IMR-90 (cell line): ENCODE results near the gene DKK3. TPM values are rescaled to one million over a fixed set of nuclear protein-coding genes. Genes with fewer than 3 reads are reported as not detected.
A peak's percentile ranks its signal among the peaks of the same experiment; 100 is the strongest.

Source experiments
- ATAC-seq: fragments of 200-7000 bp; cut with Tn5 transposase; 2 replicates; pipeline ENCODE4 v1.9.1; 2020; ENCODE audit warnings: low read depth, mild to moderate bottlenecking, moderate library complexity
- BruUV-seq: library from RNA; stranded (reverse); fragments of 400-500 nt; replicated peaks from 2 replicates; lab custom pipeline; 2021; lab: Mats Ljungman, UMichigan
- CTCF ChIA-PET: fragments of 300-600 bp; formaldehyde crosslinking; extraction: SDS; loops from one replicate; lab custom pipeline; 2021; ENCODE audit warnings: antibody characterized with exemption; lab: Yijun Ruan, JAX
- POLR2A ChIA-PET: fragments of 300-600 bp; sonication (Branson Sonifier 250); formaldehyde crosslinking; loops from one replicate; lab custom pipeline; 2022; ENCODE audit warnings: antibody characterized with exemption; ENCODE audit not compliant: unreplicated experiment; lab: Charles Lee
- DNase-seq: peaks from one replicate; pipeline ENCODE4 v3.0.0; 2013
- H2AFZ ChIP-seq: replicated peaks from 2 replicates; pipeline ENCODE3; 2013; ENCODE audit warnings: low read length, mild to moderate bottlenecking; ENCODE audit not compliant: poor library complexity
- H2AK5ac ChIP-seq: 2 replicates; pipeline ENCODE4 v1.6.1; 2013; ENCODE audit warnings: low read depth, low read length, inconsistent platforms
- H2AK9ac ChIP-seq: replicated peaks from 2 replicates; pipeline ENCODE3; 2013; ENCODE audit warnings: mild to moderate bottlenecking, low read depth, low read length, moderate library complexity; ENCODE audit not compliant: poor library complexity
- H2BK120ac ChIP-seq: 2 replicates; pipeline ENCODE4 v1.6.1; 2013; ENCODE audit warnings: low read depth, low read length, inconsistent platforms
- H2BK15ac ChIP-seq: 3 replicates; pipeline ENCODE4 v1.6.1; 2013; ENCODE audit warnings: low read depth, low read length, inconsistent platforms
- H2BK20ac ChIP-seq: 2 replicates; pipeline ENCODE4 v1.6.1; 2013; ENCODE audit warnings: low read depth, mild to moderate bottlenecking, inconsistent platforms, low read length, moderate library complexity
- H2BK5ac ChIP-seq: 2 replicates; pipeline ENCODE4 v1.6.1; 2013; ENCODE audit warnings: mild to moderate bottlenecking, low read depth, low read length, inconsistent platforms; ENCODE audit not compliant: poor library complexity, severe bottlenecking
- H3K14ac ChIP-seq: replicated peaks from 2 replicates; pipeline ENCODE4 v1.6.1; 2013; ENCODE audit warnings: low read depth, low read length, inconsistent platforms
- H3K18ac ChIP-seq: 2 replicates; pipeline ENCODE4 v1.6.1; 2013; ENCODE audit warnings: low read depth, low read length, control low read depth
- H3K23ac ChIP-seq: 2 replicates; pipeline ENCODE4 v1.6.1; 2013; ENCODE audit warnings: low read depth, low read length, inconsistent platforms
- H3K27ac ChIP-seq: 2 replicates; pipeline ENCODE4 v1.5.1; 2013; ENCODE audit warnings: mild to moderate bottlenecking, control low read depth, low read length; ENCODE audit not compliant: insufficient read depth
- H3K27me3 ChIP-seq: 2 replicates; pipeline ENCODE4 v1.6.1; 2013; ENCODE audit warnings: low read length; ENCODE audit not compliant: control insufficient read depth, insufficient read depth
- H3K36me3 ChIP-seq: 2 replicates; pipeline ENCODE4 v1.6.1; 2013; ENCODE audit warnings: low read length, mixed read lengths; ENCODE audit not compliant: control insufficient read depth, insufficient read depth
- H3K4ac ChIP-seq: 2 replicates; pipeline ENCODE4 v1.6.1; 2013; ENCODE audit warnings: low read depth, low read length, inconsistent platforms
- H3K4me1 ChIP-seq: 2 replicates; pipeline ENCODE4 v1.6.1; 2013; ENCODE audit warnings: low read length, mixed read lengths; ENCODE audit not compliant: control insufficient read depth, insufficient read depth
- H3K4me2 ChIP-seq: 2 replicates; pipeline ENCODE4 v1.6.1; 2013; ENCODE audit warnings: low read depth, mild to moderate bottlenecking, control low read depth, low read length, moderate library complexity
- H3K4me3 ChIP-seq: 2 replicates; pipeline ENCODE4 v1.5.1; 2013; ENCODE audit warnings: low read depth, mild to moderate bottlenecking, control low read depth, low read length, moderate library complexity; ENCODE audit not compliant: insufficient read depth
- H3K56ac ChIP-seq: 2 replicates; pipeline ENCODE4 v1.6.1; 2013; ENCODE audit warnings: low read length, inconsistent platforms; ENCODE audit not compliant: insufficient read depth; ENCODE audit errors: extremely low read depth
- H3K79me1 ChIP-seq, 2 experiments: 2 replicates each; pipeline ENCODE4 v1.6.1; 2013; ENCODE audit warnings: low read length in 2 of 2, inconsistent platforms in 1 of 2, low read depth in 1 of 2
- H3K9ac ChIP-seq: 2 replicates; pipeline ENCODE4 v1.6.1; 2013; ENCODE audit warnings: low read depth, low read length, control low read depth
- H3K9me1 ChIP-seq: 2 replicates; pipeline ENCODE4 v1.6.1; 2013; ENCODE audit warnings: low read length, inconsistent platforms; ENCODE audit not compliant: insufficient read depth
- H3K9me3 ChIP-seq: 2 replicates; pipeline ENCODE4 v1.6.1; 2013; ENCODE audit warnings: low read length; ENCODE audit not compliant: control insufficient read depth, insufficient read depth
- H4K20me1 ChIP-seq: 2 replicates; pipeline ENCODE4 v1.6.1; 2013; ENCODE audit warnings: low read length, inconsistent platforms; ENCODE audit not compliant: insufficient read depth
- H4K5ac ChIP-seq: 2 replicates; pipeline ENCODE4 v1.6.1; 2013; ENCODE audit warnings: mild to moderate bottlenecking, low read depth, low read length, control low read depth
- H4K8ac ChIP-seq, 2 experiments: 2 replicates each; pipeline ENCODE4 v1.6.1; 2013; ENCODE audit warnings: low read depth in 2 of 2, low read length in 2 of 2, control low read depth in 1 of 2, inconsistent platforms in 1 of 2
- H4K91ac ChIP-seq: 2 replicates; pipeline ENCODE4 v1.6.1; 2013; ENCODE audit warnings: low read depth, low read length, inconsistent platforms; ENCODE audit not compliant: insufficient read depth
- BHLHE40 ChIP-seq: fragments of 150-350 bp; IDR thresholded peaks from 2 replicates; pipeline ENCODE4 v1.6.1; 2016; ENCODE audit warnings: mild to moderate bottlenecking, low read depth, low read length
- MXI1 ChIP-seq: IDR thresholded peaks from 2 replicates; pipeline ENCODE4 v1.6.1; 2012; ENCODE audit warnings: low read depth, mild to moderate bottlenecking, low read length, moderate library complexity, borderline replicate concordance
- RCOR1 ChIP-seq: IDR thresholded peaks from 2 replicates; pipeline ENCODE4 v1.6.1; 2012; ENCODE audit warnings: mild to moderate bottlenecking, low read length, improper control_type of control experiment; ENCODE audit not compliant: insufficient replicate concordance
- WGBS, 2 experiments: methylation state at CpG; one replicate each; pipeline versions ENCODE4 v1.1.5 to v1.1.7; 2013; ENCODE audit warnings: missing lambda C conversion rate in 2 of 2; ENCODE audit not compliant: insufficient read length in 1 of 2; ENCODE audit errors: extremely low coverage in 2 of 2; 5-methylcytosine and 5-hydroxymethylcytosine counted together
- dilution Hi-C: fragments of 300-500 bp; cut with HindIII; formaldehyde crosslinking; loops from one replicate; pipeline ENCODE4 v1.14.3; 2018; ENCODE audit warnings: low sequenced_read_pairs; ENCODE audit not compliant: unreplicated experiment
- in situ Hi-C: fragments of 300-500 bp; cut with MboI; formaldehyde crosslinking; loops from 3 replicates; pipeline ENCODE4 v1.14.3; 2019; ENCODE audit warnings: low sequenced_read_pairs, inconsistent platforms, mixed read lengths
- intact Hi-C: fragments of 100-400 bp; cut with micrococcal nuclease; formaldehyde crosslinking; loops from 2 replicates; pipeline ENCODE4 v1.10.0; 2022
- polyA plus RNA-seq, 3 experiments: library from polyadenylated mRNA; depleted of rRNA; stranded (reverse); fragments of >200 nt; gene quantifications; 2 replicates each; pipeline ENCODE4 v1.2.3, GENCODE V29; 2012; ENCODE audit warnings: low replicate concordance in 1 of 3
- total RNA-seq: library from RNA; depleted of rRNA; stranded (reverse); fragments of >200 nt; gene quantifications from 2 replicates; pipeline ENCODE4 v1.2.3, GENCODE V29; 2012

The DKK3 gene
- total and polyA plus RNA-seq, 2 of the 4 experiments (the other 2 are of a cell fraction): 453 to 964 TPM

GRCh38 chr11:12017243-12017678 is 8.8 kb upstream of the DKK3 start:
- Histone ChIP-seq H3K4me2 (no peak overlapping the region), H3K9me3 (no peaks in the 10 kb centered on the region), H3K18ac (no peak overlapping the region), H2BK120ac (peak overlapping the region; percentile 6; the same call in 1 of the 2 replicates), H3K27me3 (no peaks in the 10 kb centered on the region), H3K9me1 (peaks cover 15% of the 10 kb centered on the region), H3K27ac (no peak overlapping the region), H3K4ac (peak overlapping the region; percentile 20; the same call in 1 of the 2 replicates), H3K36me3 (no peaks in the 10 kb centered on the region), H4K20me1 (no peaks in the 10 kb centered on the region), H2BK15ac (peak overlapping the region; percentile 79; the same call in 1 of the 3 replicates), H2AK9ac (no peak overlapping the region), H2BK5ac (no peak overlapping the region), H3K23ac (no peak overlapping the region), H3K14ac (0 out of 2 replicates have a peak overlapping the region, but pooled peaks have one; percentile 5), H2AFZ (no peak overlapping the region), H4K91ac (0 out of 2 replicates have a peak overlapping the region, but pooled peaks have one; percentile 28), H3K56ac (no peak overlapping the region), H3K79me1 (no peaks in the 10 kb centered on the region), H3K4me1 (peaks cover 18% of the 10 kb centered on the region), H2AK5ac (peak overlapping the region; percentile 13; the same call in 1 of the 2 replicates), H3K9ac (no peak overlapping the region), H2BK20ac (0 out of 2 replicates have a peak overlapping the region, but pooled peaks have one; percentile 22), H4K8ac (peak overlapping the region in 1 of 2 experiments; percentile 34; a peak in 2 of 4 replicates), H4K5ac (no peak overlapping the region), H3K4me3 (no peak overlapping the region)
- DNase-seq (peak; percentile 85), ATAC-seq (peak; percentile 25)
- ChIA-PET POLR2A (no interaction called here), CTCF (no interaction called here)
- dilution Hi-C loops: no loop called here
- no TSS peak for BruUV-seq
- intact Hi-C loops: no loop called here
- WGBS, 2 experiments: no CpG with 5 or more reads among the region's 5 CpGs
- TF ChIP-seq RCOR1 (peak; percentile 19), BHLHE40 (peak; percentile 73), MXI1 (no peak)
- in situ Hi-C loops: no loop called here
